Measurements from ENCODE around the gene C4B. TPM values are rescaled to one million over a fixed set of nuclear protein-coding genes. Genes with fewer than 3 reads are reported as not detected.
"Not testable (repeated sequence)": the region's sequence is repeated elsewhere in the genome, so short reads cannot be mapped to it uniquely, and the experiment has no call there.

The C4B gene
- polyA plus RNA-seq, 1 experiment: 14.4 TPM

GRCh38 chr6:32050562-32050961 is 36.0 kb downstream of the C4B start:
- Histone ChIP-seq H3K4me3 (ENCODE audit: low read depth, low read length) (no peak overlapping the region), H3K36me3 (ENCODE audit: control insufficient read depth, insufficient read depth, low read length) (no peaks in the 10 kb centered on the region), H3K27me3 (ENCODE audit: control insufficient read depth, insufficient read depth, low read length) (peaks cover 2% of the 10 kb centered on the region)
- DNase-seq (ENCODE audit: low read depth): no peak
- ChIA-PET CTCF (no interaction called here), POLR2A (no interaction called here)
- TF ChIP-seq, protein P1, sequence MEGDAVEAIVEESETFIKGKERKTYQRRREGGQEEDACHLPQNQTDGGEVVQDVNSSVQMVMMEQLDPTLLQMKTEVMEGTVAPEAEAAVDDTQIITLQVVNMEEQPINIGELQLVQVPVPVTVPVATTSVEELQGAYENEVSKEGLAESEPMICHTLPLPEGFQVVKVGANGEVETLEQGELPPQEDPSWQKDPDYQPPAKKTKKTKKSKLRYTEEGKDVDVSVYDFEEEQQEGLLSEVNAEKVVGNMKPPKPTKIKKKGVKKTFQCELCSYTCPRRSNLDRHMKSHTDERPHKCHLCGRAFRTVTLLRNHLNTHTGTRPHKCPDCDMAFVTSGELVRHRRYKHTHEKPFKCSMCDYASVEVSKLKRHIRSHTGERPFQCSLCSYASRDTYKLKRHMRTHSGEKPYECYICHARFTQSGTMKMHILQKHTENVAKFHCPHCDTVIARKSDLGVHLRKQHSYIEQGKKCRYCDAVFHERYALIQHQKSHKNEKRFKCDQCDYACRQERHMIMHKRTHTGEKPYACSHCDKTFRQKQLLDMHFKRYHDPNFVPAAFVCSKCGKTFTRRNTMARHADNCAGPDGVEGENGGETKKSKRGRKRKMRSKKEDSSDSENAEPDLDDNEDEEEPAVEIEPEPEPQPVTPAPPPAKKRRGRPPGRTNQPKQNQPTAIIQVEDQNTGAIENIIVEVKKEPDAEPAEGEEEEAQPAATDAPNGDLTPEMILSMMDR (IDR thresholded peaks at IDR 0.05; ENCODE audit: insufficient read depth, low read depth, low read length): no peak

DNA sequence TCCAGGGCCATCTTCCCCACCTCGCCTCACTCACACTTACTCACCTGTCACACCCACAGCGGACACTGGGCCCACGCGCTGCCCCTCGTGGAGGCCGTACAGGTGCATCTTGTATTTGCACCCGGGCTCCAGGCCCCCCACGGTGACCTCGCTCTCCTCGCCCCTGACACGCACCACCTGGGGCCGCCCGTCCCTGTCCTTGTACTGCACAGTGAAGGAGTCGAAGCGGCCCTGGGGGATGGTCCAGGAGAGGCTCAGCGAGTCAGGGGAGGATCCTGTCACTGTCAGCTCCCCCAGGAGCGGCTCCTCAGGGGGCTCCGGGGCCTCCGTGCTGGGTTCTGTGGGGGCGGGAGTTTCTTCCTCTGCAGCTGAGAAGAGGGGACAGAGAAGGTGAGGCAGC is 38.0 kb downstream of the C4B start:
- DNase-seq (ENCODE audit: low read depth); H3K4me3 ChIP-seq (ENCODE audit: low read depth, low read length); H3K36me3 ChIP-seq (ENCODE audit: control insufficient read depth, insufficient read depth, low read length); POLR2A ChIA-PET; H3K27me3 ChIP-seq (ENCODE audit: control insufficient read depth, insufficient read depth, low read length): not testable (repeated sequence)
- CTCF ChIA-PET: interaction anchor here (1.1 kb wide), 1 partner anchor 22 kb away, joined by 3 read pairs; no protein-coding TSS in a partner anchor

GRCh38 chr6:32053314-32053713 is 38.7 kb downstream of the C4B start:
- H3K4me3 ChIP-seq (ENCODE audit: low read depth, low read length); H3K27me3 ChIP-seq (ENCODE audit: control insufficient read depth, insufficient read depth, low read length); DNase-seq (ENCODE audit: low read depth); POLR2A ChIA-PET; H3K36me3 ChIP-seq (ENCODE audit: control insufficient read depth, insufficient read depth, low read length): not testable (repeated sequence)
- CTCF ChIA-PET: interaction anchor here (1.1 kb wide), 1 partner anchor 21 kb away, joined by 3 read pairs; no protein-coding TSS in a partner anchor

- H3K4me3 ChIP-seq (ENCODE audit: low read depth, low read length); POLR2A ChIA-PET; H3K36me3 ChIP-seq (ENCODE audit: control insufficient read depth, insufficient read depth, low read length); DNase-seq (ENCODE audit: low read depth); CTCF ChIA-PET; H3K27me3 ChIP-seq (ENCODE audit: control insufficient read depth, insufficient read depth, low read length): not testable (repeated sequence)
Observed at GRCh38 chr6:32055756-32056155, 41.2 kb downstream of the C4B start.

DNA sequence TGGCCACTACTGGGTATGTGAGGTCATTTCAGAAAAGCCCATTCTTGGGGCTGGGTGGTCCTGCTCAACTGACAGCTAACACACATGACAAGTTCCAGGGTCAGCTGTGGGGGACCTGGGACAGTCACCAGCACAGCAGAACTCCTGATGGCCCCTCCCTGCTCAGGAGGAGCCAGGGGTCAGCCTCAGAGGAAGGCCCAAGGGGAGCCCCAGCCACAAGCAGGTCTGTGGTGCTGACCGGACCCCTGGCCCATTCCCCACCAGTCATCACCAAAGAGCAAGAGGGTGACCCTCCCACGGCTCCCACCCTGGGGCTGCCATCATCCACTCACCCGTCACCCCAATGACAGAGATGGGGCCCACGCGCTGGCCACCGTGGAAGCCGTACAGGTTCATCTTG is 41.7 kb downstream of the C4B start:
- H3K4me3 ChIP-seq (ENCODE audit: low read depth, low read length): no peak overlapping the region
- TF ChIP-seq, protein P1 (IDR thresholded peaks at IDR 0.05; ENCODE audit: insufficient read depth, low read depth, low read length): no peak
- ChIA-PET POLR2A (no interaction called here), CTCF (no interaction called here)
- DNase-seq (ENCODE audit: low read depth): no peak
- peaks cover 2% of the 10 kb centered on the region for H3K27me3 ChIP-seq (ENCODE audit: control insufficient read depth, insufficient read depth, low read length)
- H3K36me3 ChIP-seq (ENCODE audit: control insufficient read depth, insufficient read depth, low read length): no peaks in the 10 kb centered on the region

GRCh38 chr6:32057966-32058365 is 43.4 kb downstream of the C4B start:
- DNase-seq (ENCODE audit: low read depth): no peak
- Histone ChIP-seq H3K4me3 (ENCODE audit: low read depth, low read length) (no peak overlapping the region), H3K36me3 (ENCODE audit: control insufficient read depth, insufficient read depth, low read length) (no peaks in the 10 kb centered on the region), H3K27me3 (ENCODE audit: control insufficient read depth, insufficient read depth, low read length) (no peaks in the 10 kb centered on the region)
- POLR2A ChIA-PET: no interaction called here
- TF ChIP-seq, protein P1 (IDR thresholded peaks at IDR 0.05; ENCODE audit: insufficient read depth, low read depth, low read length): no peak
- CTCF ChIA-PET: interaction anchor here (1.2 to 3.5 kb wide), 2 partner anchors 10 to 139 kb away, joined by 3 to 20 read pairs; no protein-coding TSS in a partner anchor

DNA sequence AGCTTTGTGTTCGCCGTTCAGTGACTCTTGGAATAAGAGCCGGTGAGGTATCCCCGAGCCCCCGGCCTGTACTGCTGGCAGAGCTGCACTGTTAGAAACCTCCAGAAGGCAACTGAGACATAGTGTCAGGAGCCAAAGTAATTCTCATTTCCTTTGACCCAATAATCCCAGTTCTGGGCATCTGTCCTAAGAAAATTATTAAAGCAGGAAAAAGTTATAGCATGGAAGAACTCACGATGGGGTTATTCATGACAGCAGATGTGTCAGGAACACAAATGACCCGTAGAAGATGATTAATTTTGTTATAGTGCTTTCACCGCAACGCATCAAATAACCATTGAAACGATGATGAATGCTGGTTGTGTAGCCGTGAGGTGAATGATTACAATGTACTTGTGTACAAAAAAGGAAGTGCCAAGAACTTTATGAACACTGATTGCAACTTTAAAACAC is 43.9 kb downstream of the C4B start:
- CTCF ChIA-PET: interaction anchor here (3.5 kb wide), 1 partner anchor 11 kb away, joined by 20 read pairs; no protein-coding TSS in a partner anchor
- Histone ChIP-seq H3K36me3 (ENCODE audit: control insufficient read depth, insufficient read depth, low read length) (no peaks in the 10 kb centered on the region), H3K4me3 (ENCODE audit: low read depth, low read length) (no peak overlapping the region), H3K27me3 (ENCODE audit: control insufficient read depth, insufficient read depth, low read length) (no peaks in the 10 kb centered on the region)
- POLR2A ChIA-PET: no interaction called here
- TF ChIP-seq, protein P1 (IDR thresholded peaks at IDR 0.05; ENCODE audit: insufficient read depth, low read depth, low read length): no peak
- no peak for DNase-seq (ENCODE audit: low read depth)

Data from BJ (cell line).